ENCODE measurements around the gene SF3B6. TPM values are rescaled to one million over a fixed set of nuclear protein-coding genes. Genes with fewer than 3 reads are reported as not detected.

SF3B6 gene
- total RNA-seq, 1 experiment from 2014 or later = 132 TPM

DNA sequence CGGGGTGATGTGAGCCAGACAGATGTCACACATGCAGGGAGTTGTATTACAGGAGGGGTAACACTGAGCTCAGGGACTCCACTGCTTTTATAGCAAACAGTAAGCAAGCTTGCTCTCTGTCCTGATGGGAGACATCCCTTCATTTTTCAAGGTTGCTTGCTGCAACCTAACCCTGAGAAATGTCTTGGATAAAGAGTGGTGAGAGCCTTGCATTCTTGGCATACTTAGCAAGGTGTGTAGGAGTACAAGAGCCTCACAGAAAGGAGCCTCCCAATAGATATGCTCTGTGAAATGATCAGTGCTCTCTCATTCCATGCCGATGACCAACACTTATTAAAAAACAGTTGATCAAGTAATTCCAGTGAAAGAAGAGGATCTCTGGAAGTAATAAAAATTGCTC, 38.9 kb upstream of the SF3B6 start:
- H3K18ac ChIP-seq (ENCODE audit: insufficient read length, low read depth, low read length) = no peak overlapping the region
- no peaks in the 10 kb centered on the region for H3K27me3 ChIP-seq (ENCODE audit: insufficient read depth, low read length)
- no peak overlapping the region for H3T11ph ChIP-seq (ENCODE audit: low read length)
- H2AFZ ChIP-seq (ENCODE audit: low read length) = no peak overlapping the region
- no peak overlapping the region for H2BK20ac ChIP-seq (ENCODE audit: low read depth, low read length, poor library complexity, severe bottlenecking)
- no peak overlapping the region for H3K4me3 Mint-ChIP-seq
- no peak overlapping the region for H2BK120ac ChIP-seq (ENCODE audit: low read depth, low read length, poor library complexity, severe bottlenecking)
- peaks cover 7% of the 10 kb centered on the region for H3K9me3 ChIP-seq (ENCODE audit: control insufficient read depth, low read depth, low read length)
- H2BK5ac ChIP-seq (ENCODE audit: insufficient read length, low read length) = no peak overlapping the region
- H3K4ac ChIP-seq (ENCODE audit: low read depth, low read length) = no peak overlapping the region
- no peaks in the 10 kb centered on the region for H3K4me1 Mint-ChIP-seq
- H4K20me1 ChIP-seq (ENCODE audit: control insufficient read depth, insufficient read depth, insufficient read length) = no peaks in the 10 kb centered on the region
- H3K27me3 Mint-ChIP-seq (ENCODE audit: low read depth) = no peaks in the 10 kb centered on the region; the same call in none of the 2 replicates
- WGBS (ENCODE audit: extremely low coverage, insufficient read length, low lambda C conversion rate) = no CpG with 5 or more reads among the region's 2 CpGs
- no peak overlapping the region for H2AK5ac ChIP-seq (ENCODE audit: insufficient read length, low read length)
- no peaks in the 10 kb centered on the region for H3K4me1 ChIP-seq (ENCODE audit: insufficient read depth, low read length)
- H3K9ac ChIP-seq (ENCODE audit: extremely low read depth, insufficient read length, low read length) = no peak overlapping the region
- H3K79me1 ChIP-seq (ENCODE audit: insufficient read depth, low read depth, low read length, poor library complexity, severe bottlenecking) = no peaks in the 10 kb centered on the region
- H3K56ac ChIP-seq (ENCODE audit: insufficient read length, low read depth, low read length) = no peak overlapping the region
- DNase-seq = no peak
- H4K5ac ChIP-seq (ENCODE audit: insufficient read length, low read depth, low read length) = no peak overlapping the region
- H3K9me3 Mint-ChIP-seq = peaks cover 7 to 10% of the 10 kb centered on the region in 2 experiments; a peak in 3 of 5 replicates
- H3K4me2 ChIP-seq (ENCODE audit: insufficient read depth, insufficient read length, low read length) = no peak overlapping the region
- H2BK12ac ChIP-seq (ENCODE audit: insufficient read length, low read depth, low read length) = no peak overlapping the region
- H3K36me3 Mint-ChIP-seq (ENCODE audit: insufficient read depth in 1 of 3, low read depth in 3 of 3) = peaks cover 0 to 13% (median 3%) of the 10 kb centered on the region in 3 experiments; a peak in 2 of 7 replicates
- H2BK15ac ChIP-seq (ENCODE audit: low read depth, low read length) = no peak overlapping the region
- H3K27ac ChIP-seq (ENCODE audit: insufficient read length, low read depth, low read length) = no peak overlapping the region
- no peak overlapping the region for H4K8ac ChIP-seq (replicated peaks; ENCODE audit: insufficient read length, low read depth, low read length)
- H3K27ac Mint-ChIP-seq = no peak overlapping the region
- TF ChIP-seq, protein P1, sequence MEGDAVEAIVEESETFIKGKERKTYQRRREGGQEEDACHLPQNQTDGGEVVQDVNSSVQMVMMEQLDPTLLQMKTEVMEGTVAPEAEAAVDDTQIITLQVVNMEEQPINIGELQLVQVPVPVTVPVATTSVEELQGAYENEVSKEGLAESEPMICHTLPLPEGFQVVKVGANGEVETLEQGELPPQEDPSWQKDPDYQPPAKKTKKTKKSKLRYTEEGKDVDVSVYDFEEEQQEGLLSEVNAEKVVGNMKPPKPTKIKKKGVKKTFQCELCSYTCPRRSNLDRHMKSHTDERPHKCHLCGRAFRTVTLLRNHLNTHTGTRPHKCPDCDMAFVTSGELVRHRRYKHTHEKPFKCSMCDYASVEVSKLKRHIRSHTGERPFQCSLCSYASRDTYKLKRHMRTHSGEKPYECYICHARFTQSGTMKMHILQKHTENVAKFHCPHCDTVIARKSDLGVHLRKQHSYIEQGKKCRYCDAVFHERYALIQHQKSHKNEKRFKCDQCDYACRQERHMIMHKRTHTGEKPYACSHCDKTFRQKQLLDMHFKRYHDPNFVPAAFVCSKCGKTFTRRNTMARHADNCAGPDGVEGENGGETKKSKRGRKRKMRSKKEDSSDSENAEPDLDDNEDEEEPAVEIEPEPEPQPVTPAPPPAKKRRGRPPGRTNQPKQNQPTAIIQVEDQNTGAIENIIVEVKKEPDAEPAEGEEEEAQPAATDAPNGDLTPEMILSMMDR (conservative IDR thresholded peaks at IDR 0.05) = no peak
- H3K79me2 ChIP-seq (ENCODE audit: insufficient read depth, low read length) = no peaks in the 10 kb centered on the region
- H4K91ac ChIP-seq (ENCODE audit: insufficient read length, low read depth, low read length) = no peak overlapping the region
- H3K14ac ChIP-seq (ENCODE audit: insufficient read depth, low read length) = no peak overlapping the region
- H3K23me2 ChIP-seq (ENCODE audit: insufficient read length, low read depth, low read length, poor library complexity, severe bottlenecking) = no peaks in the 10 kb centered on the region
- H3K23ac ChIP-seq (ENCODE audit: insufficient read length, low read depth, low read length) = no peak overlapping the region
